Gastrocnemius medialis (tissue), 4 donors: ENCODE measurements around the gene PCNX2. TPM values are rescaled to one million over a fixed set of nuclear protein-coding genes. Genes with fewer than 3 reads are reported as not detected.

Experiments used
- ATAC-seq, 2 donors: fragments of 150-250 bp; one replicate each; pipeline ENCODE4 v1.9.1; 2016
- DNase-seq, 2 donors: peaks; one replicate each; pipeline ENCODE4 v3.0.0-alpha.2; 2019
- H3K27ac ChIP-seq, 4 donors: fragments of 200-600 bp; sonication (generic); 1 replicate in 1 of 4; 2 replicates in 3 of 4; pipeline ENCODE4 v1.5.1; 2016 to 2018; ENCODE audit warnings: mild to moderate bottlenecking in 2 of 4, moderate library complexity in 1 of 4
- H3K27me3 ChIP-seq, 3 donors: fragments of 200-600 bp; sonication (generic) in 2 of 3; 1 replicate in 1 of 3; 2 replicates in 2 of 3; pipeline versions ENCODE4 v1.5.1 to v1.6.0; 2016 to 2019; ENCODE audit warnings: mild to moderate bottlenecking in 1 of 3, moderate library complexity in 1 of 3
- H3K36me3 ChIP-seq, 2 donors: fragments of 200-600 bp; sonication (generic) in 1 of 2; one replicate each; pipeline ENCODE4 v1.5.1; 2017 to 2018
- H3K4me1 ChIP-seq, 2 donors: fragments of 200-600 bp; sonication (generic) in 1 of 2; one replicate each; pipeline ENCODE4 v1.5.1; 2016 to 2017; ENCODE audit warnings: mild to moderate bottlenecking in 2 of 2
- H3K4me3 ChIP-seq, 4 donors: fragments of 200-600 bp; sonication (generic) in 3 of 4; 1 replicate in 1 of 4; 2 replicates in 3 of 4; pipeline ENCODE4 v1.5.1; 2016 to 2019; ENCODE audit warnings: mild to moderate bottlenecking in 2 of 4
- H3K9me3 ChIP-seq, 3 donors: fragments of 200-600 bp; sonication (generic) in 2 of 3; 1 replicate in 1 of 3; 2 replicates in 2 of 3; pipeline ENCODE4 v1.5.1; 2016 to 2019
- CTCF ChIP-seq, 5 experiments: fragments of 450-650 bp in 3 of 5; fragments of 200-600 bp in 2 of 5; sonication (generic) in 2 of 5; IDR thresholded peaks in 4 of 5; conservative IDR thresholded peaks in 1 of 5; 1 replicate in 4 of 5; 2 replicates in 1 of 5; pipeline ENCODE4 v1.5.1; 2016 to 2019; ENCODE audit warnings: antibody characterized with exemption in 5 of 5, mild to moderate bottlenecking in 3 of 5, moderate library complexity in 3 of 5
- POLR2A ChIP-seq, 2 donors: fragments of 450-650 bp; IDR thresholded peaks; one replicate each; pipeline ENCODE4 v1.6.1; 2017; ENCODE audit warnings: antibody characterized with exemption in 2 of 2, mild to moderate bottlenecking in 2 of 2, moderate library complexity in 2 of 2
- in situ Hi-C, 4 donors: fragments of 200-750 bp; cut with MboI; loops; one replicate each; pipeline versions ENCODE4 v1.15.0 to v1.8.0; 2017; ENCODE audit warnings: low sequenced_read_pairs in 4 of 4
- intact Hi-C: fragments of 100-400 bp; cut with DNase I; formaldehyde crosslinking; loops from one replicate; pipeline ENCODE4 v1.15.1; 2023; ENCODE audit warnings: low total_unique reads
- total RNA-seq, 4 donors: library from RNA; depleted of rRNA; stranded (reverse); fragments of >200 nt; gene quantifications; one replicate each; pipeline versions ENCODE4 v1.1.0 to v1.2.3, GENCODE V29; 2016

The PCNX2 gene
- total RNA-seq, 4 donors from 2014 or later: 0.34 to 5.6 (median 1.9) TPM

- Histone ChIP-seq H3K27me3 (peaks cover 0 to 2% (median 0%) of the 10 kb centered on the region in 3 donors), H3K9me3 (no peaks in the 10 kb centered on the region), H3K4me3 (no peak overlapping the region), H3K27ac (no peak overlapping the region), H3K4me1 (peaks cover 0 to 6% of the 10 kb centered on the region in 2 donors), H3K36me3 (no peaks in the 10 kb centered on the region)
- intact Hi-C loops (no loop called here), in situ Hi-C loops (no loop called here)
- DNase-seq: no peak
- no peak for TF ChIP-seq POLR2A (IDR thresholded peaks at IDR 0.05)
- no peak for TF ChIP-seq CTCF (IDR thresholded peaks at IDR 0.05 in 4 of 5, conservative IDR thresholded peaks at IDR 0.05 in 1 of 5)
- ATAC-seq: no peak
Measured at GRCh38 chr1:233034836-233035235, 260.7 kb downstream of the PCNX2 start.

- Histone ChIP-seq H3K36me3 (no peaks in the 10 kb centered on the region), H3K4me1 (peaks cover 0 to 6% of the 10 kb centered on the region in 2 donors), H3K4me3 (no peak overlapping the region), H3K27me3 (peaks cover 0 to 2% (median 0%) of the 10 kb centered on the region in 3 donors), H3K9me3 (no peaks in the 10 kb centered on the region), H3K27ac (no peak overlapping the region)
- in situ Hi-C loops: no loop called here
- intact Hi-C loops: no loop called here
- peak; percentile 68 to 75 for ATAC-seq
- DNase-seq: no peak
- TF ChIP-seq CTCF (IDR thresholded peaks at IDR 0.05 in 4 of 5, conservative IDR thresholded peaks at IDR 0.05 in 1 of 5) (no peak), POLR2A (IDR thresholded peaks at IDR 0.05) (no peak)
Measured at GRCh38 chr1:233033361-233033760, 262.2 kb downstream of the PCNX2 start.

GRCh38 chr1:233032916-233033315 is 262.6 kb downstream of the PCNX2 start:
- no peak for TF ChIP-seq POLR2A (IDR thresholded peaks at IDR 0.05)
- intact Hi-C loops: no loop called here
- Histone ChIP-seq H3K27me3 (peaks cover 0 to 2% (median 0%) of the 10 kb centered on the region in 3 donors), H3K9me3 (no peaks in the 10 kb centered on the region), H3K4me1 (peaks cover 0 to 6% of the 10 kb centered on the region in 2 donors), H3K36me3 (no peaks in the 10 kb centered on the region), H3K4me3 (no peak overlapping the region), H3K27ac (no peak overlapping the region)
- DNase-seq (no peak), ATAC-seq (no peak)
- in situ Hi-C loops: no loop called here

- no peaks in the 10 kb centered on the region for H3K9me3 ChIP-seq
- no peak for ATAC-seq
- TF ChIP-seq POLR2A (IDR thresholded peaks at IDR 0.05): no peak
- TF ChIP-seq CTCF (IDR thresholded peaks at IDR 0.05 in 4 of 5, conservative IDR thresholded peaks at IDR 0.05 in 1 of 5): no peak
- H3K4me1 ChIP-seq: peaks cover 0 to 6% of the 10 kb centered on the region in 2 donors
- H3K27ac ChIP-seq: no peak overlapping the region
- in situ Hi-C loops (no loop called here), intact Hi-C loops (no loop called here)
- no peak overlapping the region for H3K4me3 ChIP-seq
- peaks cover 0 to 2% (median 0%) of the 10 kb centered on the region in 3 donors for H3K27me3 ChIP-seq
- H3K36me3 ChIP-seq: no peaks in the 10 kb centered on the region
- DNase-seq: no peak
Measured at GRCh38 chr1:233031521-233031920, 264.0 kb downstream of the PCNX2 start.

- Histone ChIP-seq H3K27me3 (peaks cover 0 to 2% (median 0%) of the 10 kb centered on the region in 3 donors), H3K9me3 (no peaks in the 10 kb centered on the region), H3K4me3 (no peak overlapping the region), H3K27ac (no peak overlapping the region), H3K36me3 (no peaks in the 10 kb centered on the region), H3K4me1 (no peaks in the 10 kb centered on the region)
- in situ Hi-C loops: loop anchor here in 3 of 4 donors (10.0 kb wide), 1 partner anchor 392 kb away; the partner anchor contains the start of gene SIPA1L2 (in 3 of the 3)
- intact Hi-C loops: no loop called here
- TF ChIP-seq CTCF (IDR thresholded peaks at IDR 0.05 in 4 of 5, conservative IDR thresholded peaks at IDR 0.05 in 1 of 5): no peak
- TF ChIP-seq POLR2A (IDR thresholded peaks at IDR 0.05): no peak
- ATAC-seq (no peak), DNase-seq (no peak)
Measured at GRCh38 chr1:233027046-233027445, 268.5 kb downstream of the PCNX2 start.
